Measurements from ENCODE around the gene RALGAPA1.

RALGAPA1 gene

DNA sequence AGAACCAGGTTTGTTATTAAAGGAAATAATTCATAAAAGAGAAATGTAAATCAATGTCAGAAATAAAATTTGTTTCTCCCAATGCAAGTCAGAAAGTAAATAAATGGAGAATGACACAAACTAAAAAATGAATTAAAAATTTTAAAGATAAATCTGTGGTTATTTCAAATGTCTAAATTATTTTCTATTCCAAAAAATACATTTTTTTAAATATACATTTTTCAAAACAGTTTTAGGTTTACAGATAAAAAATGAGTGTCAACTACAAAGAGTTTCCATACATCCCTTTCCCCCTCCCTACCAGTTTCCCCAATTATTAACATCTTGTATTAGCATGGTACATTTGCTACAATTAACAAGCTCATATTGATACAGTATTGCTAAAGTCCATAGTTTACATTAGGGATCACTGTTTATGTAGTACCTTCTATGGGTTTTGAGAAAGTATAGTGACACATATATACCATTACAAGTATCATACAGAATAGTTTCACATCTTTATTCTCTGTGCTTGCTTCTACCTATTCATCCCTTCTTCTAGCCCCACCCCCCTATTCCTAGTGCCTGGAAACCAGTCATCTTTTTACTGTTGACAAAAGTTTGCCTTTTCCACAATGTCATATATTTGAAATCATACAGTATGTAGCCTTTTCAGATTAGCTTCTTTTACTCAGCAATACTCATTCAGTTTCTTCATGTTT, 104.2 kb downstream of the RALGAPA1 start:
- in situ Hi-C loops (cut with MboI; ENCODE audit: low sequenced_read_pairs), result no loop called here

- in situ Hi-C loops (cut with MboI; ENCODE audit: low sequenced_read_pairs), result no loop called here
These were observed 107.6 kb downstream of the RALGAPA1 start for GRCh38 chr14:35701531-35701930.

GRCh38 chr14:35699791-35700444, 109.2 kb downstream of the RALGAPA1 start:
- in situ Hi-C loops (cut with MboI; ENCODE audit: low sequenced_read_pairs), result loop anchor here (25.0 kb wide), 1 partner anchor 263 kb away; no protein-coding TSS in a partner anchor

- in situ Hi-C loops (cut with MboI; ENCODE audit: low sequenced_read_pairs), result loop anchor here (25.0 kb wide), 1 partner anchor 259 kb away; no protein-coding TSS in a partner anchor
These were observed 112.5 kb downstream of the RALGAPA1 start for GRCh38 chr14:35696575-35696974.

- in situ Hi-C loops (cut with MboI; ENCODE audit: low sequenced_read_pairs), result loop anchor here (25.0 kb wide), 1 partner anchor 259 kb away; no protein-coding TSS in a partner anchor
These were observed 113.0 kb downstream of the RALGAPA1 start for GRCh38 chr14:35696119-35696518.

GRCh38 chr14:35695647-35696046, 113.4 kb downstream of the RALGAPA1 start:
- in situ Hi-C loops (cut with MboI; ENCODE audit: low sequenced_read_pairs), result loop anchor here (25.0 kb wide), 1 partner anchor 258 kb away; no protein-coding TSS in a partner anchor

DNA sequence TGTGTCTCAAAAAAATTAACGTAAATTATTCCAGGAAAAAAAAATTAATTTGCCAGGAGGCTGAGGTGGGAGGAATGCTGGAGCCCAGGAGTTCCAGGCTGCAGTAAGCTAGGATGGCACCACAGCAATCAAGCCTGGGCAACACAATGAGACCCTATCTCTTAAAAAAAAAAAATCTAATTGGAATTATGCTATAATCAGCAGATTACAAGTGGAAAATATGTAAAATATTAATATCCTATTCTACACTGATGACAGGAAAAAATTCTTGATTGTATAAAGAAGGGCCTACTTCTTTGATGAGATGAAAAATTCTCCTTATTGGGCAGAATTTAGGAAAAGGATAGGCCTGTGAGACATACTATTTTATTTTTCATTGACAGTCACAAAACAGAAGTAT, 114.0 kb downstream of the RALGAPA1 start:
- in situ Hi-C loops (cut with MboI; ENCODE audit: low sequenced_read_pairs), result loop anchor here (25.0 kb wide), 1 partner anchor 258 kb away; no protein-coding TSS in a partner anchor

- in situ Hi-C loops (cut with MboI; ENCODE audit: low sequenced_read_pairs), result loop anchor here (25.0 kb wide), 1 partner anchor 252 kb away; no protein-coding TSS in a partner anchor
These were observed 120.1 kb downstream of the RALGAPA1 start for GRCh38 chr14:35689000-35689460.

DNA sequence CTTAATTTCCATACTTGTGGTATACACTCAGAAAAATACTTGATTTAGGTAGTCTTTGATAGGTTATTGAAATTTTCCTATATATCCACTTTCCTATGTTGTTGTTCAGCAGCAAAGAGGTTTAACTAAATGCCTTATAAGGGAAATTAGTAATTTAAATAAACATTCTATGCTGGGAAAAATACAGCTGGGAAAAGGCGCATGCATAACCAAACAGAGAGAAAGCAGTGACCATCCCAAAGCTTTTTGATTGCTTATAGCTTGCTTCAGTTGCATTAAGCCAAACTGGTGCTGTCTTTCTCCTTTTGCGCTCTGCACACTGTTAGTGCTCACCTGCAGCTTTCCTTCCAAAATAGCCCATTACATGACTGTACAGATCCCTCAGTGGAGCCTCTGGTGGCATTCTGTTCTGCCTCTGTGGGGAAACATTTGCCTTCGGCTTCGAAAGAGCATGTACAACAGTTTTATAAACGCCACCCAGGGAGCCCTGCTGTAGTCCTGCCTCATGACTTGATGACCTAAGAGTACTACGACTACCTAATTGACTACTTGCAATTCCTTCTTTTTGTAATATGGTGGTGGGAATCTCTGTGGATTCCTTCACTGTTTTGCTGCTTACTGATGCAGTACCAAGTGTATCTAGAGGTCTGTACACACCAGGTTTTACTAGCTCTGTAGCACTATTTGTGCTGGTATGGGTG, 120.8 kb downstream of the RALGAPA1 start:
- in situ Hi-C loops (cut with MboI; ENCODE audit: low sequenced_read_pairs), result loop anchor here (25.0 kb wide), 1 partner anchor 251 kb away; no protein-coding TSS in a partner anchor

GRCh38 chr14:35687335-35687939, 121.7 kb downstream of the RALGAPA1 start:
- in situ Hi-C loops (cut with MboI; ENCODE audit: low sequenced_read_pairs), result loop anchor here (25.0 kb wide), 1 partner anchor 250 kb away; no protein-coding TSS in a partner anchor

DNA sequence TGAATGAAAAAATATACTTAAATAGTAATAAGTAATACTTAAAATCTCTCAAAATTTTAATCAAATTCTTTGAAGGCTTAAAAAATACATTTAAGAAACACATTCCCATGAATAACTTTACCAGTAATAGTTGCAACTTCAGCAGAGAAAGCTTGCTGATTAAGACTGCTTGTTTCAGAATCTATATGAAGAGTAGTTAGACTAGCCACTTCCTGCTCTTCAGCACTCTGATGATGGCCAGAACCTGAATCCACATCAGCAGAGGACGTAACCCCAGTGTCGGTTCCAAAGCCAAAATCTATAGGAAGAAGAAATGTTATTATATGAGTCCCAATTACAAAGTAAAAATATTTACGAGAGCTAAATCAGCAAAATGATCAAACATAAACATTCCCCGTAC, 125.4 kb downstream of the RALGAPA1 start:
- in situ Hi-C loops (cut with MboI; ENCODE audit: low sequenced_read_pairs), result loop anchor here (25.0 kb wide), 1 partner anchor 246 kb away; no protein-coding TSS in a partner anchor

DNA sequence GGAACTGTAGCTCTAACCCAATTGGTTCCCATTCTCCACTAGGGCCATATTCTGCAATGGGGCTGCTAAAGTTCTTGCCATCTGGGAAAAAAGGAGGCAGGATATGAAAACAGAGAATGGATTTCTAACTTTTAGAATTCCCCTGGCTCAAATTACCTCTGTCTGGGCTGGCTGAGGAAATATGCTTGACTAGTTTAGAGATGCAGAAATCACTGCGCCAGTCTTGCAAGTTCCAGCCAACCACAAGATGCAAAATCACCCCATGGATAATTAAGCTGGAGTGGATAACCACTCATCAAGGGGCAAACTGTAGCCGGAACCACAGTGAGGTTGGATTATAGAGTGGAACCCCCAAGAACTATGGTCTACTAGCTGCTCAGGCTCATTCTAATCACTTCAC, 126.3 kb downstream of the RALGAPA1 start:
- in situ Hi-C loops (cut with MboI; ENCODE audit: low sequenced_read_pairs), result loop anchor here (25.0 kb wide), 1 partner anchor 246 kb away; no protein-coding TSS in a partner anchor

DNA sequence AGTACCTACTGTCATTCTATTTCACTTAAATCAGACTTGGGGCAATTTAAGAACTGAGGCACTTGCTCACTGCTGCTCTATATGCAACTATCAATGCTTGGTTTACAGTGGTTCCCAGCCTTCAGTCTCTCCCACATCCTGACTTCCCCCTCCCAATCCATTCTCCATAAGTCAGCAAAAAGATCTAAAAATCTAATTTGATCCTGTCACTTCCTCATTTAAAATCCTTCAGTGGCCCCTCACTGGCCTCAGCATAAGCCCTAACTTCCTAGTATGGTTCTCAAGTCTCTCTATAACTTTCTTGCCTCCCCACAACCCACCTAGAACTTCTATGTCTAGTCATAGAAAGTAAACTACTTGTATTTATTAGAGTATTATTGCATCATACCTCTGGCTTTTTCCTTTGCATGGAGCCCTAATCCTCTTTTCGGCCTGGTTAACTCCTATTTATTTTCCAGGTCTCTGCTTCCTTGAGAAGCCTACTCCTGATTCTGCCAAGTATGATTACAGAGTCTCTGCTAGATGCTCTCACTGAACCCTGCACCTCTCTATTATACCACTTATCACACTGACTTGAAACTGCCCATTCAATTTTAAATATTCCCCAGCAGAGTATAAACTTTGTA, 130.6 kb downstream of the RALGAPA1 start:
- in situ Hi-C loops (cut with MboI; ENCODE audit: low sequenced_read_pairs), result loop anchor here (25.0 kb wide), 1 partner anchor 241 kb away; no protein-coding TSS in a partner anchor

- in situ Hi-C loops (cut with MboI; ENCODE audit: low sequenced_read_pairs), result no loop called here
These were observed 139.3 kb downstream of the RALGAPA1 start for GRCh38 chr14:35669782-35670181.

DNA sequence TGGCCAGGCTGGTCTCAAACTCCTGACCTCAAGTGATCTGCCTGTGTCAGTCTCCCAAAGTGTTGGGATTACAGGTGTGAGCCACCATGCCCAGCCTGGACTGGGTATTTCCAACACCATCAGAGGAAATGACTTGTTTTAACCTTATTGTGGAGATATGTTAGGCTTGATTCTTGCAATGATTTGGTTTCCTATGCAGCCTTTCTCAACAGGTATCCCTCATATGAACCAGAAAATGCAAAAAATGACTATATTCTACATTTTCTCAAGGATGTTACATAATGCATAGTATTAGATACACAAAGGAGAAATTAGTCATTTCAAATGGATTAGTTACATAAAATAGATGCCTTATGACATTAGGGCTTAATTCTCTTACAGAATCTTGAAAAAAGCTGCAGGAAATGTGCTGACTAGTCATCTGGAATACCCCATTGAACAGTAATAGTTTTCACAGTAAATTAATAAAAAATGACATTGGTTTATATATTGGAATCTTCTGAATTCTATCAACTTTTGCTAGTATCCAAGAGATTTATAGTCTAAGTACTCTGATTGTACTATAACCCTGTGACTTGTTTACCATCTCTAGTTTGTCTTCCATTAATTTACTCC, 142.6 kb downstream of the RALGAPA1 start:
- in situ Hi-C loops (cut with MboI; ENCODE audit: low sequenced_read_pairs), result no loop called here

DNA sequence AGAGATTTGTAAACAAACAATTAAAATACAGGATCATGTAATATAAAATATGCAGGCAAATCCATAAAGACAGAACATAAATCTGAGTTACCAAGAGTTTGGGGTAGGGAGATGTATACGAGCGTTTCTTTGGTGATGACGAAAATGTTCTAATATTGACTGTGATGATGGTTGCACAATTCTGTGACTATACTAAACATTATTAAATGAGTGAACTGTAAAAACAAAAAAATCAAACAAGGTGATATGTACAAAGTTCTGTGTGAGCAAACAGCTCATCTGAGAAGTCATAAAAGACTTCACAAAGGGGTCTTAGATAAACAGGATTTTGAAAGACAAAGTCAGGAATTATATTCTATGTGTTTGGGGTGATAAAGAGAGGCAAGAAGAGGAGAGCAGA, 147.2 kb downstream of the RALGAPA1 start:
- in situ Hi-C loops (cut with MboI; ENCODE audit: low sequenced_read_pairs), result no loop called here

DNA sequence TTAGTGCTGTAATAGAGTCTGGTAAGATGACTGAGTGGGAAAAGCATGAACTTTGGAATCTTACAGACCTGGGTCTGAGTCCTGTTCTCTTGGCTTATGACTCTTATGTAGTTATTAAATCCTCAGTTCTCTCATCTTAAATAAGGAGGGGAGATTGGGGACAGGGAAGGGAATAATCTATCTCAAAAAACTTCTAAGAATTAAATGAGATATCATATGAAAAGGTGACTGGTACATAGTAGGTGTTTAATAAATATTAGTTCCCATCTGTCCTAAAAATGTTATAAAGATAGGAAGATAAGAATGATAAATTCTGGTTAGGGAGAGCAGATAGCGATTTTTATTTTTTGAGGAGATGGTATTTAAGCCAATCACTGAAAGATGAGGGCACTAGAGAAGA, 156.1 kb downstream of the RALGAPA1 start:
- in situ Hi-C loops (cut with MboI; ENCODE audit: low sequenced_read_pairs), result no loop called here

DNA sequence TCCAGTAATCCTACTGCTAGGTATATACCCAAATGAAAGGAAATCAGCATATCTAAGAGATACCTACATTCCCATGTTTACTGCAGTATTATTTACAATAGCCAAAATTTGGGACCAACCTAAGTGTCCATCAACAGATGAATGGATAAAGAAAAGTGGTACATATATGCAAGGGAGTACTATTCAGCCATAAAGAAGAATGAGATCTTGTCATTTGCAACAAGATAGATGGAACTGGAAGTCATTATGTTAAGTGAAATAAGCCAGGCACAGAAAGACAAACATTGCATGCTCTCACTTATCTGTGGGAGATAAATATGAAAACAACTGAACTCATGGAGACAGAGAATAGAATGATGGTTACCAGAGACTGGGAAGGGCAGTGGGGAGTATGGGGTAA, 165.6 kb downstream of the RALGAPA1 start:
- in situ Hi-C loops (cut with MboI; ENCODE audit: low sequenced_read_pairs), result no loop called here

DNA sequence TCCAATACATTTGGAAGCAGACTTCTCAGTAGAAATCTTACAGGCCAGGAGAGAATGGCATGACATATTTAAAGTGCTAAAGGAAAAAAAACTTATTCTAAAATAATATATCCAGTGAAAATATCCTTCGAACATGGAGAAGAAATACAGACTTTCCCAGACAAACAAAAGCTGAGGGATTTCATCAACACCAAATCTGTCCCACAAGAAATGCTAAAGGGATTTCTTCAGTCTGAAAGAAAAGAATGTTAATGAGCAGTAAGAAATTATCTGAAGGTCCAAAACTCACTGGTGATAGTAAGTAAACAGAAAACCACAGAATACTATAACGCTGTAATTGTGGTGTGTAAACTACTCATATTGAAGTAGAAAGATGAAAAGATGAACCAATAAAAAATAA, 171.2 kb downstream of the RALGAPA1 start:
- in situ Hi-C loops (cut with MboI; ENCODE audit: low sequenced_read_pairs), result no loop called here

DNA sequence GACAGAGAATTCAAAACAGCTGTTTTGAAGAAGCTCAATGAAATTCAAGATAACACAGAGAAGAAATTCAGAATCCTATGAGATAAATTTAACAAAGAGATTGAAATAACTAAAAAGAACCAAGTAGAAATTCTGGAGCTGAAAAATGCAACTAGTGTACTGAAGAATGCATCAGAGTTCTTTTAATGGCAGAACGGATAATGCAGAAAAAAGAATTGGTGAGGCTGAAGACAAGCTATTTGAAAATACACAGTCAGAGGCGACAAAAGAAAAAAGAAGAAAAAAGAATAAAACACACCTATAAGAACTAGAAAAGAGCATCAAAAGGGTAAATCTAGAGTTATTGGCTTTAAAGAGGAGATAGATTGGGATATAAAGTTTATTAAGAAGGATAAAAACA, 171.8 kb downstream of the RALGAPA1 start:
- in situ Hi-C loops (cut with MboI; ENCODE audit: low sequenced_read_pairs), result no loop called here

Data from HL-60/S4 treated with phorbol 12-myristate 13-acetate at 8.2 ng/mL for 4 days and 3 days (cell line).